GM23338 (cell line): ENCODE measurements around the gene PTGR3.

Experiments used
- EZH2phosphoT487 ChIP-seq: fragments of 200-600 bp; sonication (generic); IDR thresholded peaks from one replicate; pipeline ENCODE4 v1.8.1; 2018; ENCODE audit warnings: antibody characterized with exemption; ENCODE audit not compliant: unreplicated experiment
- TF ChIP-seq, protein P1 (sequence below): IDR thresholded peaks from 2 replicates; pipeline ENCODE4 v1.6.1; 2016; ENCODE audit warnings: antibody characterized with exemption

DNA sequence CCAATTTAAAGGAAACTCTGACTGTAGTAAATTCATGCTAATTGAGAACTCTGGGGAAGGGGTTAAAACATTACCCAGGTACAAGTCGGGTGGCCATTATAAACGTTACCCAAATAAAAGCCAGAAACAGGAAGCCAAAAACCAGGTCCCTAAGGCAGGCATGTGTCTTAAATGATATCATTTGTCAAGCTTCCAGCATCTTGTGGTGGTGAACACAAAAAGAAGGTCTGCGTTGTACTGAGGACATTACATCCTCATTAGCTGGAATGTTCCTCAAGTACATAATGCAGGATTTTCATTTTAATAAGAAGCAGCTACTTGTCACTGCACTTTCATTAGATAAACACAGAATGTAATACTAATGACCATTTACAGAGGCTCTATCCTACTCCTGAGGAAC is 10.9 kb downstream of the PTGR3 start:
- TF ChIP-seq, protein P1, sequence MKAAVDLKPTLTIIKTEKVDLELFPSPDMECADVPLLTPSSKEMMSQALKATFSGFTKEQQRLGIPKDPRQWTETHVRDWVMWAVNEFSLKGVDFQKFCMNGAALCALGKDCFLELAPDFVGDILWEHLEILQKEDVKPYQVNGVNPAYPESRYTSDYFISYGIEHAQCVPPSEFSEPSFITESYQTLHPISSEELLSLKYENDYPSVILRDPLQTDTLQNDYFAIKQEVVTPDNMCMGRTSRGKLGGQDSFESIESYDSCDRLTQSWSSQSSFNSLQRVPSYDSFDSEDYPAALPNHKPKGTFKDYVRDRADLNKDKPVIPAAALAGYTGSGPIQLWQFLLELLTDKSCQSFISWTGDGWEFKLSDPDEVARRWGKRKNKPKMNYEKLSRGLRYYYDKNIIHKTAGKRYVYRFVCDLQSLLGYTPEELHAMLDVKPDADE, result no peak
- no peak for TF ChIP-seq EZH2phosphoT487
